ENCODE data around the gene NHLRC2. TPM values are rescaled to one million over a fixed set of nuclear protein-coding genes. Genes with fewer than 3 reads are reported as not detected.

NHLRC2 gene
- total and polyA plus RNA-seq, 2 donors (not counting 1 experiment from before 2014, with no cell fraction given) = 5.7 to 59.8 TPM

- TF ChIP-seq CTCF (IDR thresholded peaks at IDR 0.05) (no peak), EZH2 (IDR thresholded peaks at IDR 0.05; ENCODE audit: borderline replicate concordance, insufficient read depth, low read depth, low read length, poor library complexity, severe bottlenecking) (no peak)
- no peak overlapping the region for H3K4me3 ChIP-seq (ENCODE audit: control extremely low read depth in 1 of 5, extremely low read depth in 1 of 5, insufficient read depth in 1 of 5, low read depth in 2 of 5, low read length in 4 of 5)
- no peak for DNase-seq
- ATAC-seq (ENCODE audit: low read depth) = no peak
- H3K4me2 ChIP-seq (replicated peaks; ENCODE audit: low read depth, low read length, poor library complexity, severe bottlenecking) = peak overlapping the region; percentile 19
- Mint-ChIP-seq H3K4me3 (no peak overlapping the region), H3K9me3 (ENCODE audit: insufficient read depth) (no peaks in the 10 kb centered on the region), H3K27ac (peak overlapping the region; percentile 53), H3K4me1 (peaks cover 15% of the 10 kb centered on the region), H3K27me3 (no peaks in the 10 kb centered on the region)
- no peak overlapping the region for H3K9ac ChIP-seq (ENCODE audit: low read length)
- H3K9me3 ChIP-seq (ENCODE audit: control extremely low read depth in 1 of 3, control insufficient read depth in 2 of 3, insufficient read depth in 1 of 3, low read length in 2 of 3) = no peaks in the 10 kb centered on the region
- peak overlapping the region; percentile 19 for H2AFZ ChIP-seq (ENCODE audit: insufficient read depth, low read depth, low read length, poor library complexity, severe bottlenecking)
- CTCF ChIA-PET = no interaction called here
- no peaks in the 10 kb centered on the region for H3K27me3 ChIP-seq (replicated peaks in 1 of 4; ENCODE audit: control extremely low read depth in 1 of 4, control insufficient read depth in 3 of 4, insufficient read depth in 4 of 4, low read length in 3 of 4)
- peaks cover 9% of the 10 kb centered on the region for H3K79me2 ChIP-seq (ENCODE audit: control insufficient read depth, insufficient read depth, low read length)
- H3K27ac ChIP-seq (ENCODE audit: low read length in 2 of 2) = peak overlapping the region in 1 of 2 donors; percentile 47
- POLR2A ChIA-PET = no interaction called here
- no peaks in the 10 kb centered on the region for H4K20me1 ChIP-seq (ENCODE audit: control insufficient read depth, insufficient read depth, low read length, poor library complexity, severe bottlenecking)
- H3K36me3 ChIP-seq (replicated peaks in 1 of 2; ENCODE audit: control extremely low read depth in 1 of 2, control insufficient read depth in 1 of 2, extremely low read depth in 1 of 2, insufficient read depth in 2 of 2, low read length in 1 of 2) = peaks cover 10 to 13% of the 10 kb centered on the region in 2 experiments
- intact Hi-C loops (cut with micrococcal nuclease) = no loop called here
- peaks cover 0 to 9% of the 10 kb centered on the region in 2 donors for H3K4me1 ChIP-seq (ENCODE audit: control insufficient read depth in 2 of 2, insufficient read depth in 2 of 2, low read length in 2 of 2)
- no CpG with 5 or more reads among the region's 2 CpGs for WGBS (ENCODE audit: insufficient coverage)
Measured at GRCh38 chr10:113879691-113880090, 25.2 kb downstream of the NHLRC2 start.

- no peaks in the 10 kb centered on the region for H3K27me3 ChIP-seq (replicated peaks in 1 of 4; ENCODE audit: control extremely low read depth in 1 of 4, control insufficient read depth in 3 of 4, insufficient read depth in 4 of 4, low read length in 3 of 4)
- peaks cover 12% of the 10 kb centered on the region for H3K4me1 Mint-ChIP-seq
- ATAC-seq (ENCODE audit: low read depth) (no peak), DNase-seq (no peak)
- H2AFZ ChIP-seq (ENCODE audit: insufficient read depth, low read depth, low read length, poor library complexity, severe bottlenecking) = no peak overlapping the region
- H3K9me3 ChIP-seq (ENCODE audit: control extremely low read depth in 1 of 3, control insufficient read depth in 2 of 3, insufficient read depth in 1 of 3, low read length in 2 of 3) = no peaks in the 10 kb centered on the region
- H3K4me3 ChIP-seq (ENCODE audit: control extremely low read depth in 1 of 5, extremely low read depth in 1 of 5, insufficient read depth in 1 of 5, low read depth in 2 of 5, low read length in 4 of 5) = no peak overlapping the region
- no peak overlapping the region for H3K4me3 Mint-ChIP-seq
- no peak overlapping the region for H3K9ac ChIP-seq (ENCODE audit: low read length)
- peaks cover 0 to 9% of the 10 kb centered on the region in 2 donors for H3K4me1 ChIP-seq (ENCODE audit: control insufficient read depth in 2 of 2, insufficient read depth in 2 of 2, low read length in 2 of 2)
- H3K27me3 Mint-ChIP-seq = no peaks in the 10 kb centered on the region
- peaks cover 13% of the 10 kb centered on the region in 2 experiments for H3K36me3 ChIP-seq (replicated peaks in 1 of 2; ENCODE audit: control extremely low read depth in 1 of 2, control insufficient read depth in 1 of 2, extremely low read depth in 1 of 2, insufficient read depth in 2 of 2, low read length in 1 of 2)
- peaks cover 6% of the 10 kb centered on the region for H3K79me2 ChIP-seq (ENCODE audit: control insufficient read depth, insufficient read depth, low read length)
- H3K27ac ChIP-seq (ENCODE audit: low read length in 2 of 2) = no peak overlapping the region
- no peaks in the 10 kb centered on the region for H3K9me3 Mint-ChIP-seq (ENCODE audit: insufficient read depth)
- no peak for TF ChIP-seq EZH2 (IDR thresholded peaks at IDR 0.05; ENCODE audit: borderline replicate concordance, insufficient read depth, low read depth, low read length, poor library complexity, severe bottlenecking)
- no peak for TF ChIP-seq CTCF (IDR thresholded peaks at IDR 0.05)
- no peak overlapping the region for H3K4me2 ChIP-seq (replicated peaks; ENCODE audit: low read depth, low read length, poor library complexity, severe bottlenecking)
- ChIA-PET POLR2A (no interaction called here), CTCF (no interaction called here)
- H4K20me1 ChIP-seq (ENCODE audit: control insufficient read depth, insufficient read depth, low read length, poor library complexity, severe bottlenecking) = no peaks in the 10 kb centered on the region
- WGBS (ENCODE audit: insufficient coverage) = no CpG with 5 or more reads among the region's 1 CpG
- intact Hi-C loops (cut with micrococcal nuclease) = no loop called here
- H3K27ac Mint-ChIP-seq = no peak overlapping the region
Measured at GRCh38 chr10:113880236-113880635, 25.8 kb downstream of the NHLRC2 start.

Measured in B cell (primary cell).